ENCODE data around the gene ZNF10. TPM values are rescaled to one million over a fixed set of nuclear protein-coding genes. Genes with fewer than 3 reads are reported as not detected.

The ZNF10 gene
- total and polyA plus RNA-seq, 2 of the 8 experiments (the other 6 are each of a cell fraction or from before 2014, with no cell fraction given) = 5.2 to 11.9 TPM

GRCh38 chr12:133192847-133193246 lies 62.4 kb downstream of the ZNF10 start:
- Histone ChIP-seq H4K5ac (ENCODE audit: insufficient read length, low read depth, low read length) (no peak overlapping the region), H3K9me3 (ENCODE audit: insufficient read depth in 2 of 2, low read depth in 1 of 2, low read length in 1 of 2) (peaks cover 71 to 77% of the 10 kb centered on the region in 2 experiments), H3K18ac (ENCODE audit: extremely low read depth, low read length) (no peak overlapping the region), H2BK15ac (ENCODE audit: low read length) (no peak overlapping the region), H2BK12ac (ENCODE audit: low read depth, low read length) (no peak overlapping the region), H3K27me3 (replicated peaks in 1 of 4; ENCODE audit: control insufficient read depth in 3 of 4, extremely low read depth in 1 of 4, insufficient read depth in 3 of 4, low read length in 3 of 4) (no peaks in the 10 kb centered on the region), H3K9ac (replicated peaks in 1 of 4; ENCODE audit: extremely low read depth in 1 of 4, low read depth in 3 of 4, low read length in 3 of 4) (no peak overlapping the region), H2BK120ac (replicated peaks; ENCODE audit: low read depth, low read length) (no peak overlapping the region), H3K4ac (replicated peaks; ENCODE audit: insufficient read length, low read depth, low read length) (no peak overlapping the region), H4K91ac (replicated peaks; ENCODE audit: insufficient read length, low read length) (no peak overlapping the region), H3K79me2 (ENCODE audit: control insufficient read depth in 1 of 2, insufficient read depth in 2 of 2, low read length in 2 of 2) (no peaks in the 10 kb centered on the region), H2BK20ac (ENCODE audit: low read length) (no peak overlapping the region), H3K4me3 (ENCODE audit: extremely low read depth in 1 of 4, insufficient read depth in 2 of 4, low read depth in 3 of 4, low read length in 4 of 4) (no peak overlapping the region), H2AFZ (ENCODE audit: low read length) (no peak overlapping the region), H3K23ac (ENCODE audit: insufficient read length) (no peak overlapping the region), H4K8ac (ENCODE audit: extremely low read depth, insufficient read depth, low read length) (no peak overlapping the region), H3K79me1 (ENCODE audit: low read depth, low read length) (no peaks in the 10 kb centered on the region), H3K36me3 (ENCODE audit: control insufficient read depth in 2 of 4, insufficient read depth in 4 of 4, low read length in 3 of 4) (peaks cover 37 to 89% (median 74%) of the 10 kb centered on the region in 4 experiments), H4K20me1 (replicated peaks in 1 of 2; ENCODE audit: control insufficient read depth in 1 of 2, insufficient read depth in 2 of 2, low read length in 2 of 2) (no peaks in the 10 kb centered on the region), H3K4me2 (ENCODE audit: insufficient read depth in 1 of 2, low read depth in 2 of 2, low read length in 2 of 2) (no peak overlapping the region), H3K4me1 (replicated peaks in 1 of 4; ENCODE audit: control insufficient read depth in 3 of 4, insufficient read depth in 4 of 4, low read length in 3 of 4) (no peaks in the 10 kb centered on the region), H3K14ac (ENCODE audit: insufficient read length) (no peak overlapping the region), H3K23me2 (ENCODE audit: low read depth, low read length) (no peaks in the 10 kb centered on the region), H3K27ac (ENCODE audit: low read depth, low read length) (no peak overlapping the region), H2BK5ac (ENCODE audit: low read depth, low read length) (no peak overlapping the region), H2AK5ac (ENCODE audit: low read depth, low read length) (no peak overlapping the region), H3K56ac (replicated peaks; ENCODE audit: insufficient read length, low read depth, low read length) (no peak overlapping the region)
- POLR2A ChIA-PET (ENCODE audit: partially characterized antibody) = interaction anchor here (1.9 kb wide), 1 partner anchor 11 kb away, joined by 5 read pairs; the partner anchor contains the start of gene ZNF268
- WGBS, 2 experiments (ENCODE audit: extremely low coverage in 1 of 2, insufficient coverage in 1 of 2, insufficient read length in 1 of 2, insufficient replicate concordance in 2 of 2, low coverage in 1 of 2, low lambda C conversion rate in 2 of 2, missing lambda C conversion rate in 1 of 2) = 90% methylated on average over 5 of the region's 5 CpGs; no CpG with 5 or more reads in 1 of the 2 experiments
- CTCF ChIA-PET (ENCODE audit: partially characterized antibody) = no interaction called here
- DNase-seq (ENCODE audit: low read depth in 1 of 2, low spot score in 2 of 2) = no peak
- no peak for FAIRE-seq
- TF ChIP-seq RFX5 (IDR thresholded peaks at IDR 0.05; ENCODE audit: borderline replicate concordance, low read depth, low read length) (no peak), ZNF274 (IDR thresholded peaks at IDR 0.05; ENCODE audit: borderline replicate concordance, extremely low read depth, low read length) (no peak), USF2 (IDR thresholded peaks at IDR 0.05; ENCODE audit: low read length) (no peak), NRF1 (IDR thresholded peaks at IDR 0.05; ENCODE audit: low read depth, low read length) (no peak), SUZ12 (IDR thresholded peaks at IDR 0.05; ENCODE audit: low read length) (no peak), ATF3 (IDR thresholded peaks at IDR 0.05; ENCODE audit: insufficient read depth, low read depth, low read length) (no peak), MAX (IDR thresholded peaks at IDR 0.05) (no peak), ASH2L (IDR thresholded peaks at IDR 0.05; ENCODE audit: low read length) (no peak), JUND (IDR thresholded peaks at IDR 0.05; ENCODE audit: low read length) (no peak), RNF2 (IDR thresholded peaks at IDR 0.05; ENCODE audit: borderline replicate concordance, low read depth, low read length, missing control alignments, poor library complexity, severe bottlenecking) (no peak), KDM4A (IDR thresholded peaks at IDR 0.05; ENCODE audit: low read depth, low read length, severe bottlenecking) (no peak), TAF7 (optimal IDR thresholded peaks at IDR 0.05; ENCODE audit: borderline replicate concordance, low read depth, low read length) (no peak)

Data from H1 (cell line).